Heart right ventricle (tissue), 16 donors: Measurements from ENCODE around the gene CEP350. TPM values are rescaled to one million over a fixed set of nuclear protein-coding genes. Genes with fewer than 3 reads are reported as not detected.

ENCODE experiments used
- ATAC-seq, 8 donors: fragments of 200-7000 bp; cut with Tn5 transposase; one replicate each; pipeline ENCODE4 v1.9.1; 2020; ENCODE audit warnings: mild to moderate bottlenecking in 8 of 8, moderate library complexity in 8 of 8, moderate number of reproducible peaks in 1 of 8
- DNase-seq, 2 donors: peaks; one replicate each; pipeline ENCODE4 v3.0.0-alpha.2; 2020
- H3K27ac ChIP-seq, 10 donors: fragments of 200-600 bp; sonication (generic) in 2 of 10; one replicate each; pipeline versions ENCODE4 v1.5.0 to v1.8.0; 2020 to 2022; ENCODE audit warnings: mild to moderate bottlenecking in 3 of 10
- H3K27me3 ChIP-seq, 7 donors: fragments of 200-600 bp; one replicate each; pipeline ENCODE4 v1.8.0; 2021 to 2022; ENCODE audit warnings: mild to moderate bottlenecking in 2 of 7
- H3K36me3 ChIP-seq, 9 donors: fragments of 200-600 bp; sonication (generic) in 1 of 9; one replicate each; pipeline versions ENCODE4 v1.5.0 to v1.8.0; 2020 to 2022; ENCODE audit warnings: mild to moderate bottlenecking in 2 of 9
- H3K4me1 ChIP-seq, 9 donors: fragments of 200-600 bp; sonication (generic) in 1 of 9; one replicate each; pipeline versions ENCODE4 v1.5.0 to v1.8.0; 2020 to 2022; ENCODE audit warnings: mild to moderate bottlenecking in 4 of 9
- H3K4me3 ChIP-seq, 10 donors: fragments of 200-600 bp; sonication (generic) in 2 of 10; one replicate each; pipeline versions ENCODE4 v1.5.0 to v1.8.0; 2020 to 2022; ENCODE audit warnings: mild to moderate bottlenecking in 7 of 10, moderate library complexity in 2 of 10
- H3K9me3 ChIP-seq, 11 donors: fragments of 200-600 bp in 10 of 11; sonication (generic) in 2 of 11; one replicate each; pipeline versions ENCODE4 v1.5.0 to v1.8.0; 2013 to 2022; ENCODE audit warnings: mild to moderate bottlenecking in 2 of 11, control low read depth in 1 of 11, moderate library complexity in 1 of 11
- CTCF ChIP-seq, 9 donors: fragments of 200-600 bp; sonication (generic) in 2 of 9; IDR thresholded peaks; one replicate each; pipeline versions ENCODE4 v1.5.0 to v1.8.0; 2021 to 2022; ENCODE audit warnings: antibody characterized with exemption in 9 of 9, mild to moderate bottlenecking in 5 of 9, moderate library complexity in 1 of 9
- WGBS, 2 donors: extraction: QIAGEN DNeasy Blood & Tissue Kit; methylation state at CpG; one replicate each; pipeline ENCODE4 v1.1.7; 2013; ENCODE audit warnings: inconsistent platforms in 1 of 2; 5-methylcytosine and 5-hydroxymethylcytosine counted together
- intact Hi-C, 10 donors: fragments of 100-400 bp; cut with DNase I; formaldehyde crosslinking; loops; one replicate each; pipeline versions ENCODE4 v1.11.1 to v1.14.2; 2022
- polyA plus RNA-seq, 2 donors: library from polyadenylated mRNA; stranded (reverse); fragments of 200-250 nt; gene quantifications; one replicate each; pipeline ENCODE4 v1.2.3, GENCODE V29; 2013
- total RNA-seq, 10 donors: library from RNA; stranded (reverse); fragmentation: NEBNext Ultra II Directional in 3 of 10; extraction: Animal tissue kit (Norgen Biotek cat#: 25700) in 3 of 10; gene quantifications; one replicate each; pipeline versions ENCODE4 v1.2.1 to v1.2.4, GENCODE V29; 2021 to 2023
- donor health status: Arrhythmogenic right ventricular cardiomyopathy.
- donor health status: ischemic (EF 13 %, LVEDD 7.1; RV severe dilation, severe dysfunction).
- donor health status: healthy with polysubstance abuse.
- donor health status: DM: no; HTN: yes; CAD: no.
- donor health status: DM: no; HTN: no; CAD: no.
- donor health status: ischemic (EF 25% LVEDD 6.9; RV normal size, moderate dysfunction).
- donor health status: ischemic (EF 25% LVEDD 5.7; RV mildly dilated, moderate dysfunction).
- donor health status: healthy.
- donor health status: DM: yes; HTN: yes; CAD: no.
- donor health status: Ischemic cardiomyopathy.
- donor health status: ischemic (EF 35%, LVEDD 5.7; RV mildly dilated, moderate dysfunction).
- donor health status: nonischemic (EF 11% LVEDD 7.7; RV severe dilation, severe dysfunction).
- donor health status: DM: yes; HTN: yes; CAD: no.
- donor health status: PGD.
- donor health status: ischemic (EF 29% LVEDD 5.4; RV normal size, mild dysfunction).
- donor health status: nonischemic (EF 23%, LVEDD 6.1; RV moderate dilation, normal function).

Gene CEP350
- total and polyA plus RNA-seq, 12 donors = 3.7 to 46.3 (median 37.7) TPM

- intact Hi-C loops = loop anchor here in 1 of 10 donors (10.0 kb wide), 1 partner anchor 197 kb away; the partner anchor contains the start of gene CEP350
- DNase-seq (no peak), ATAC-seq (no peak)
- H3K9me3 ChIP-seq = no peaks in the 10 kb centered on the region
- H3K4me3 ChIP-seq = no peak overlapping the region
- H3K4me1 ChIP-seq = peaks cover 0 to 32% (median 16%) of the 10 kb centered on the region in 9 donors
- no peaks in the 10 kb centered on the region for H3K27me3 ChIP-seq
- no peaks in the 10 kb centered on the region for H3K36me3 ChIP-seq
- no peak for TF ChIP-seq CTCF (IDR thresholded peaks at IDR 0.05)
- H3K27ac ChIP-seq = peak overlapping the region in 1 of 10 donors; percentile 36
- 83 to 87% methylated on average over 3 of the region's 3 CpGs for WGBS, 2 donors
These were observed 196.9 kb downstream of the CEP350 start for GRCh38 chr1:180151508-180151907.

- 91 to 92% methylated on average over 6 of the region's 6 CpGs for WGBS, 2 donors
- DNase-seq = no peak
- no peak for ATAC-seq
- TF ChIP-seq CTCF (IDR thresholded peaks at IDR 0.05) = no peak
- Histone ChIP-seq H3K4me3 (no peak overlapping the region), H3K27me3 (no peaks in the 10 kb centered on the region), H3K4me1 (peaks cover 0 to 42% (median 27%) of the 10 kb centered on the region in 9 donors), H3K27ac (no peak overlapping the region), H3K9me3 (no peaks in the 10 kb centered on the region), H3K36me3 (no peaks in the 10 kb centered on the region)
- intact Hi-C loops = loop anchor here in 1 of 10 donors (10.0 kb wide), 1 partner anchor 198 kb away; the partner anchor contains the start of gene CEP350
These were observed 198.0 kb downstream of the CEP350 start for GRCh38 chr1:180152588-180152987.

GRCh38 chr1:180153032-180153431 is 198.4 kb downstream of the CEP350 start:
- H3K4me3 ChIP-seq = no peak overlapping the region
- intact Hi-C loops = loop anchor here in 1 of 10 donors (10.0 kb wide), 1 partner anchor 198 kb away; the partner anchor contains the start of gene CEP350
- H3K9me3 ChIP-seq = no peaks in the 10 kb centered on the region
- TF ChIP-seq CTCF (IDR thresholded peaks at IDR 0.05) = no peak
- H3K36me3 ChIP-seq = no peaks in the 10 kb centered on the region
- ATAC-seq (no peak), DNase-seq (no peak)
- no peaks in the 10 kb centered on the region for H3K27me3 ChIP-seq
- 84 to 92% methylated on average over 5 of the region's 5 CpGs for WGBS, 2 donors
- H3K4me1 ChIP-seq = peaks cover 0 to 47% (median 31%) of the 10 kb centered on the region in 9 donors
- H3K27ac ChIP-seq = no peak overlapping the region

GRCh38 chr1:180154003-180154324 is 199.4 kb downstream of the CEP350 start:
- ATAC-seq (peak in 3 of 8 donors; percentile 4 to 11 (median 7)), DNase-seq (no peak)
- no peaks in the 10 kb centered on the region for H3K27me3 ChIP-seq
- intact Hi-C loops = loop anchor here in 1 of 10 donors (10.0 kb wide), 1 partner anchor 199 kb away; the partner anchor contains the start of gene CEP350
- H3K4me3 ChIP-seq = peak overlapping the region; percentile 73 to 100 (median 95)
- WGBS, 2 donors = 5 to 11% methylated on average over 7 of the region's 7 CpGs
- TF ChIP-seq CTCF (IDR thresholded peaks at IDR 0.05) = no peak
- H3K36me3 ChIP-seq = no peaks in the 10 kb centered on the region
- H3K4me1 ChIP-seq = peaks cover 0 to 56% (median 32%) of the 10 kb centered on the region in 9 donors
- peak overlapping the region; percentile 93 to 98 (median 96) for H3K27ac ChIP-seq
- no peaks in the 10 kb centered on the region for H3K9me3 ChIP-seq
